C4-2B (cell line): ENCODE measurements around the gene PHYHD1.
"Not testable (repeated sequence)": the region's sequence is repeated elsewhere in the genome, so short reads cannot be mapped to it uniquely, and the experiment has no call there.

Experiments used
- H3K27ac ChIP-seq: fragments of 450-650 bp; 2 replicates; pipeline ENCODE4 v1.5.1; 2017
- ZFX ChIP-seq: fragments of 450-650 bp; IDR thresholded peaks from 2 replicates; pipeline ENCODE4 v1.6.1; 2017
- TF ChIP-seq, protein P1 (sequence below): fragments of 450-650 bp; conservative IDR thresholded peaks from 2 replicates; pipeline ENCODE4 v1.5.1; 2017; ENCODE audit warnings: mild to moderate bottlenecking

Gene PHYHD1

DNA sequence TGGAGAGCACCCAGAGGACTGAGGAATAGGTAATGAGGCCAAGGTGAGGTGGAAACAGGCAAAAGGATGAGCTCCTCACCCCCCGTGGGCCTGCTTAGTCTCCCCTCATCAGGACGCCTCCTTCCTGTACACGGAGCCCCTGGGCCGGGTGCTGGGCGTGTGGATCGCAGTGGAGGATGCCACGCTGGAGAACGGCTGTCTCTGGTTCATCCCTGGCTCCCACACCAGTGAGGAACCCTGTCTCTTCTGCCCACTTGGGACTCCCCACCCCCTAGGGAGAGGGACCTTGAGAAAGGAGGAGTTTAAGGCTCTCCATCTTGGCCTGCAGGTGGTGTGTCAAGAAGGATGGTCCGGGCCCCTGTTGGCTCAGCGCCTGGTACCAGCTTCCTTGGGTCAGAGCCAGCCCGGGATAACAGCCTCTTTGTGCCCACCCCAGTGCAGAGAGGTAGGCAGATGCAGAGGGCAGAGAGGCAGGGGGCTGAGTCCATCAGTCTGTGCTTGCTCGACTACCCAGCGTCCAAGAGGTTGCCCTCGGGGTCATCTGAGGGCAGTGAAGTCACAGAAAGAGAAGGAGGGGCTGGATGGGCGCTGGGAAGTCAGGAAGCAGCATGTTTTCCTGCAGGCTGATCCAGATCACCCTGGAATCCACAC is 19.6 kb downstream of the PHYHD1 start:
- TF ChIP-seq, protein P1, sequence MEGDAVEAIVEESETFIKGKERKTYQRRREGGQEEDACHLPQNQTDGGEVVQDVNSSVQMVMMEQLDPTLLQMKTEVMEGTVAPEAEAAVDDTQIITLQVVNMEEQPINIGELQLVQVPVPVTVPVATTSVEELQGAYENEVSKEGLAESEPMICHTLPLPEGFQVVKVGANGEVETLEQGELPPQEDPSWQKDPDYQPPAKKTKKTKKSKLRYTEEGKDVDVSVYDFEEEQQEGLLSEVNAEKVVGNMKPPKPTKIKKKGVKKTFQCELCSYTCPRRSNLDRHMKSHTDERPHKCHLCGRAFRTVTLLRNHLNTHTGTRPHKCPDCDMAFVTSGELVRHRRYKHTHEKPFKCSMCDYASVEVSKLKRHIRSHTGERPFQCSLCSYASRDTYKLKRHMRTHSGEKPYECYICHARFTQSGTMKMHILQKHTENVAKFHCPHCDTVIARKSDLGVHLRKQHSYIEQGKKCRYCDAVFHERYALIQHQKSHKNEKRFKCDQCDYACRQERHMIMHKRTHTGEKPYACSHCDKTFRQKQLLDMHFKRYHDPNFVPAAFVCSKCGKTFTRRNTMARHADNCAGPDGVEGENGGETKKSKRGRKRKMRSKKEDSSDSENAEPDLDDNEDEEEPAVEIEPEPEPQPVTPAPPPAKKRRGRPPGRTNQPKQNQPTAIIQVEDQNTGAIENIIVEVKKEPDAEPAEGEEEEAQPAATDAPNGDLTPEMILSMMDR = no peak
- TF ChIP-seq ZFX = no peak
- H3K27ac ChIP-seq = no peak overlapping the region

DNA sequence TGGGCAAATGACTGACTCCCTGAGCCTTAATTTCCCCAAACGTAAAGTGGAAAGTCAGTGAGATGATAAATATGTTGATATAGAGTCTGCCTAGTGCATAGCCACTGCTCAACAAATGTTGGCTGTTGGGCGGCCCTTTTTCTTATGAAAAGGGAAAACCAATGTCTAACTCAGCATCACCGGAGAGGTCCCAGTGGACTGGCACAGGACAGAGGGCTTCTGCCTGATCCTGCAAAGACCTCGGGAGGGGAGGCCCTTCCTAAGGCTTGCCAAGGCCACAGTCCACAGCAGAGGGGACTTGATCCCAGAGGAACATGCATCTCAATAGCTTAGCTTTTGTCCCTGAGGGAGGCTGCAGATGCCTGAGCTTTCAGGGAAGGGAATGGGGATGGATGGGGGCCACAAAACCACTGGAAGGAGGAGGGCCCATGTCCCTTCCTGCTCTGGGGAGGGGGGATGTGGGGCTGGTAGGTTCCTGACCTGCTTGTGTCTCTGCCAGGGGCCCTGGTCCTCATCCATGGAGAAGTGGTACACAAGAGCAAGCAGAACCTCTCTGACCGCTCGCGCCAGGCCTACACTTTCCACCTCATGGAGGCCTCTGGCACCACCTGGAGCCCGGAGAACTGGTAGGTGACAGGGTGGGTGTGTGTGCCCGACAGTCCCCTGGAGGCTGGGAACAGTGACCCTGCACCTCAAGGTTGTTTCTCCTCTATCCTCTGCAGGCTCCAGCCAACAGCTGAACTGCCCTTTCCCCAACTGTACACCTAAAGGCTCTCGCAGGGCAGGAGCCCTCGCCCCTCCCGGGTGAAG is 20.4 kb downstream of the PHYHD1 start:
- no peak overlapping the region for H3K27ac ChIP-seq
- TF ChIP-seq ZFX = no peak
- TF ChIP-seq, protein P1 = no peak

DNA sequence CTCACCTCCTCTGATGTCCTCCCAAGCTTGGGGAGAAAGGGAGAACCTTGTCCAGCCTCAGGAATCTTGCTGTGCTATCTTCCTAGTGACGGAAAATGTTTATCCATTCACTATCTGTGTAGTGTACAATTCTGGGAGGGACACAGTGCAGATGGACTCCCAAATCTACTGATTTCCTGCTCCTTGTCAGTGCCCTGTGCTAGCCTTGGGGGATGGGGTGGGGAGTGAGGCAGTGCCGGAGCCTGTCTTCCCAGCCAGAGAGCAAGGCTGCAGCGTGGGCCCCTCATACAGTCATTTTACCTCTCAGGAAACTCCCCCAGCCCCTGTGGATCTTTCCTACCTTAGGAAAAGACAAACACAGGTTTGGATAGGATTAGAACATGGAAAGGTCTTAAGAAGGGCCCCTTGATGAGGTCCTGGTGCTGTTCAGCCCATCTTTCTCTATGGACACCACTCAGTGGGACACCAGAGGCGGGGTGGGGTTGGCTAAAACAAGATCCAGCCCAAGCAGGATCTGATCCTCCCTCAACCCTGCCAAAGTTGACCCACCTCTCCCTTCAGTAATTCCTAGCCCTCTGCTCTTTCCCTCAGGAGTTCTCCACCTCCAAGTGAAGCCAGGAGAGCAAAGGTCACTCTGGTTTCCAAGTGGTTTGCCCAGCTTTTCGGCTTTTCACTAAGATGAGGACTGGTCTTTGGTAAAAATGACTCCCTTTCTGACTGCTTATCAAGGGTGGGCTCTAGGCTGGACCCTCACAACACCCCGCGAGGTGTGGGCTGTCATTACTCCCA is 23.2 kb downstream of the PHYHD1 start:
- TF ChIP-seq ZFX = no peak
- TF ChIP-seq, protein P1 = no peak
- H3K27ac ChIP-seq = no peak overlapping the region

DNA sequence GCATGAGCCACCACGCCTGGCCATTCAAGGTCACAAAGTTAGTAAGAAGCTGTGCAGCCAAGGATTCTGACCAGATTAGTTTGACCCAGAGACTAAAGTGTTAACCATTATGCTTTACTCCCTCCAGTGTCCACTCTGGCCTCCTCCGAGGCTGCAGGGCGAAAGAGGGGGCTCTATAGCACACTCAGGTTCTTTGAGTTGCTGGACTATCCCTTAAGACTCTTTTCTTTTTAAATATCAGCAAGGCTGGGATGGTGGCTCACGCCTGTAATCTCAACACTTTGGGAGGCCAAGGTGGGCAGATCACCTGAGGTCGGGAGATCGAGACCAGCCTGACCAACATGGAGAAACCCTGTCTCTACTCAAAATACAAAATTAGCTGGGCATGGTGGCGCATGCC is 24.2 kb downstream of the PHYHD1 start:
- not testable (repeated sequence) for H3K27ac ChIP-seq

DNA sequence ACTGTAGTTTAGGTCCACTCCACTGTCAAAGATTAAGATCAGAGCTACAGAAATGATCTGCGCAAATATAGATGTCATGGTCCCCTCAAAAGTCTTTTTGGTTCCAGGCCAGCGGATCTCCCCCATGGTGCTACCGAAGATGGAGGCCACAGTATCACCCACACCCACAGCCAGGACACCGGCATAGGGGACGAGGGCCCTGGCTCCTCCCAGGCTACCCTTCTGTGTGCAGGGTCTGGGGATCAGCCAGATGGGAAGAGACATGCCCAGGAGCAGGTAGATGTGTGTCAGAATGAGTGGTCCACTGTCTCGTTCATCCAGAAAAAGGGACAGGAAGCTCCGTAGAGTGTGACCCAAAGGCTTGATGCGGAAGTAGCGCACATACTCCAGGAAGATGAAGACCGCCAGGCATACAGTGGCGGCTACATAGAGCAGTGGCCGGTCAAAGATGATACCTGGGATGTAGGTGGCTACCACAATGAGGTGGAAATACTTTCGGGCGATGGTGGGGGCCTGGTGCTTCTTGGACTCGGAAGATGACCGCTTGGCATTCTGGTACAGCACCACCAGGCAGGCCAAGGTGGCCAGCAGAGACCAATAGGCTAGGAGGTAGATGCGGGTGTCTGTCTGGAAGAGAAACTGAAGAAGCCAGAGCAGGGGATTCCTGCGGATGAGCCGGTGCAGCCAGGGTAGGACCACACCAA is 25.2 kb downstream of the PHYHD1 start:
- peak overlapping the region; percentile 95; the same call in 1 of the 2 replicates for H3K27ac ChIP-seq
- TF ChIP-seq ZFX = no peak
- TF ChIP-seq, protein P1 = no peak

DNA sequence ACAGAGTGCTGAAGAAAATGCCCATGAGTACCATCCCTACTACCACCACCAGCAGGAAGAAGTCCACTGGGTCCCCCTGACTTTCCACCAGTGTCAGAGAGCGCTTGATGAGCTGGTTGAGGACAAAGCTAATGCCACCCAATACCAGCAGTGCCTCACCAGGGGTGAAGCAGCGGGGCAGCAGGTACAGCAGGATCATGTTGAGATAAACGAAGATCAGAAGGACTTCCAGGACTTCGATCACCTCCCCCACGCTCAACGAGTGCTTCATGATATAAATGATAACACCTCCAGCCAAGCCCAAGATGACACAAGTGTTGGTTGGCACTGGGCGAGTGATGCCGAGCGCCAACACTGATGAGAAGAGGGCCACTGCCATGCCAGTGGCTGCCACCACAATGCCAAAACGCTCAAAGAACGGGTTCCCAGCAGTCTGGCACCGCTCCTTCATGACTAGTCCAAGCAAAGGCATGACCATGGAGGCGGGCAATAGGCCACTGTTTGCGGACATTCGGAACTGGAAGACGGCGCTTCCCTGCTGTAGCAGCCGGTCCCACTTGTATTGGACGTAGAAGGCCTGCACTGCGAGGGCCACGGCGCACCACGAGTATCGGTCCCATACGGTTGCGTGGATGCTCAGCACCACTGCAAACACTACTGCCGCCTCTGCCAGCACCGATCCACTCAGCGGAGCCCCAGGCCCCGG is 25.9 kb downstream of the PHYHD1 start:
- H3K27ac ChIP-seq = peak overlapping the region; percentile 95
- TF ChIP-seq ZFX = no peak
- TF ChIP-seq, protein P1 = no peak

DNA sequence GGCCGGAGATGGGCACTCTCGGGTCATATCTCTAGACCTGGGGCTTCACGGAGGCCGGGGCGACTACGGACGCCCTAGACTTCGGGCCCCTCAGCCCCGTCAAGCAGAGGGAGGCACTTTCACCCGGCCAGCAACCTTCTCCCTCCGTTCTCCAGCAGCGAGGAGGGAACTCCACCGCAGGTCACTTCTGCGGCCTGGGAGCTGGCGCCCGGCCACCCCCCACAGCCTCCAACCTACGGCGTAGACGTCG is 26.4 kb downstream of the PHYHD1 start:
- H3K27ac ChIP-seq = peak overlapping the region; percentile 95
- TF ChIP-seq, protein P1 = no peak
- peak; percentile 71; the same call in 1 of the 2 replicates for TF ChIP-seq ZFX
